GM20431 (cell line): ENCODE measurements around the gene RHOT1.
"Not testable (repeated sequence)": the region's sequence is repeated elsewhere in the genome, so short reads cannot be mapped to it uniquely, and the experiment has no call there.

Experiments
- in situ Hi-C: fragments of 300-500 bp; cut with MseI, MboI; formaldehyde crosslinking; loops from one replicate; pipeline ENCODE4 v1.15.0; 2020; ENCODE audit warnings: low sequenced_read_pairs; ENCODE audit not compliant: unreplicated experiment

Gene RHOT1

GRCh38 chr17:32142038-32142856, at the start of gene RHOT1:
Gene RHOT1 (plus strand): TSS chr17:32142502. CDS start chr17:32142693, 191 bp downstream.
- in situ Hi-C loops = loop anchor here (25.0 kb wide), 1 partner anchor 130 kb away; the partner anchor contains the start of gene LRRC37B

DNA sequence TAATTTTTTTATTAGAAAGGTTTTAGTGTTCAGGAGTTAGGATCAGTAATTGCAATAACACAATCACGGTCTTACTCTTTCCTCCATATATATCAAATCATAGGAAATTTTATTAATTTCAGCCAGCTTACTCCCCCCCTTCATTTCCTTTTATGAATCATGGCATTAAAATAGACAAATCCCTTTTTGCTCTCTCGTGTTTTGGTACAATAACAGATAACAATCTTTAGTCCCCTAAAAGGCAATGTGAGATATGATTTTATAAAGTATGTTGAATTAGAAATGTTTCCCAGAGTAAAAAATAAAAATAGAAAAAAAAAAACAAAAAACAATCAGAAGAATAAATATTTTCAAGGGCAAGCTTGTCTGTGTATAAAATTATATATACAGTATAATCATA, 42.6 kb upstream of the RHOT1 start:
- in situ Hi-C loops = no loop called here

- in situ Hi-C loops = not testable (repeated sequence)
Measured at GRCh38 chr17:32100323-32100722, 42.0 kb upstream of the RHOT1 start.

GRCh38 chr17:32100971-32101631, 41.2 kb upstream of the RHOT1 start:
- in situ Hi-C loops = no loop called here

DNA sequence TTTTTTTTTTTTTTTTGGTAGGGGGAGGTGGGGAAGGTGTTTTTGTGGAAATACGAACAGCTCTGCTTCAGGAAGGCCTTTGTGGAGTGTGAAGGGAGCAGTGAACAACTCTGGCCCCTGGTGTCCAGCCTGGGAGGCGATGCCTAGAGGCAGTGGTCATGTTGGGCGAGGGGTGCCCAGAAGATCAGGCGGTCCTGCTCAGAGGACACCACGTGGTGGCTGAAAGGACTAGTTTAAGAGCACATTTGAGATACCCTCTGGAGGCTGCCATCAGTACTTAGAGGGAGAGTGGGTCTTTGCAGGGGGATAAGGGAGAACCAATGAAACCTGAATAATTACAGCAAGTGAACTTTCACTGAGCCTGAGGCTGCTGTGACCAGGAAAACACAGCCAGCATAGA, 40.1 kb upstream of the RHOT1 start:
- in situ Hi-C loops = no loop called here

- in situ Hi-C loops = no loop called here
Measured at GRCh38 chr17:32102646-32103186, 39.6 kb upstream of the RHOT1 start.

- in situ Hi-C loops = no loop called here
Measured at GRCh38 chr17:32103476-32104113, 38.7 kb upstream of the RHOT1 start.

GRCh38 chr17:32104158-32104557, 38.1 kb upstream of the RHOT1 start:
- in situ Hi-C loops = no loop called here

GRCh38 chr17:32106471-32106981, 35.8 kb upstream of the RHOT1 start:
- in situ Hi-C loops = not testable (repeated sequence)

DNA sequence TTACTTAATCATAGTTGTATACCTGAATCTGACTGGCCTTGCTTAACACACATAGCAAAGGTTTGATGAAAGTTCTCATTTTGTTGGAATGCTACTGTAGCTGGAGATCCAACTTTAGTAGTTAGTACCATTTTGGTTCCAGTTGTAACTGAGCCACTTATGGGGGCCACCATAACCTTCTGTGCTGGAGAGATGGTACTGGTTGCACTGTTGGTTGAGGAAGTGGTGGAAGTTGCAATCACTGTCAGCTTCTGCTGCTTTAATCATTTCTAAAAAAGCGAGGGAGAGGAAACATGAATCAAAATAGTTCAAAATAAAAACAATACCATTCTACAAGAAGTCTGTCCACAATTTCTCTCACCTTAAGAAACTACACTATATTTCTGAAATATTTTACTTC, 35.1 kb upstream of the RHOT1 start:
- in situ Hi-C loops = not testable (repeated sequence)

GRCh38 chr17:32110596-32110995, 31.7 kb upstream of the RHOT1 start:
- in situ Hi-C loops = no loop called here

DNA sequence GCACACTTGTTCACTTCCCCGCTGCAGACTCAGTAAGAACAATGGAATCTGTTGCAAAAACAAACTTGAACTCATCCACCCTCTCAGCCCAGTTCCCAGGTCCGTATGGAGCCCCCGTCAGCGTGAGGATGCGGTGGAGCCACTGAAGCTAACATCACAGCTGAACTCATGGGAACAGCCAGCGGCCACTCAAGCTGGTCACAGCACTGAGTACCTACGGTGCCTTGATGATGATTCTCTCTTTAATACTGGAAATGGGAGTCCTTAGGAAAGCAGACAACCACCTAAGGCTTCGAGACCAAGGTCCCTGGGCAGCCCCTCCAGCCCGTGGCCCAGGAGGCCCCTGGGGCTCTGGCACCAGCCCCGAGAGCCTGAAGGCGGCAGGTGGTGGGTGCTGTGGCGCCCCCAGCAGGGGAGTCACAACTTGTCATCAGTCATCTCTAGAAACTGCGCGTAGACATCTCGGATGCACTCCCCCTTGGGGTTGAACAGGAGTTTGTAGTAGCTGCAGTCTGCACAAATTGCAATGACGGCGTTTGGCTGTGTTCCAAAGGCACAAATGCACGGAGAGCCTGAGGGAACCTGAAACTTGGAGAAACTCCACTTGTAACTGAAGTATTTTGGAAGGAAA, 31.0 kb upstream of the RHOT1 start:
- in situ Hi-C loops = no loop called here

DNA sequence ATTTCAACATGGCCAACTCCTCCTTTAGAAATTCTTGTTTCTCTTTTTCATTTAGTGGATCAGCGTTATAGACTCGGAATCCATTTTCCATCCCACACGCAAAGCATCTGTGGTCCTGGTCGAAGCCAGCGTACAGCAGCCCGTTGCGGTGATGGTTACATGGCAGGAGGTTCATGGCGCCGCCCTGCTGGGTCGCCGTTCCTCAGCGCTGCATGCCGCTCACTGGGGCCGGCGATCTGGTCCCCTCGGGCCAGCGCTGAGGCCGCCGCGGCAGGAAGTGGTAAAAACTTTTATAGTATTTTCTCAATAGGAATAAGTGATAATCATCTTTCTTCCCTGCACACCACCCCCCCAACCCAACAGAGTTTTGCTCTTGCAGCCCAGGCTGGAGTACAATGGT, 29.9 kb upstream of the RHOT1 start:
- in situ Hi-C loops = no loop called here

DNA sequence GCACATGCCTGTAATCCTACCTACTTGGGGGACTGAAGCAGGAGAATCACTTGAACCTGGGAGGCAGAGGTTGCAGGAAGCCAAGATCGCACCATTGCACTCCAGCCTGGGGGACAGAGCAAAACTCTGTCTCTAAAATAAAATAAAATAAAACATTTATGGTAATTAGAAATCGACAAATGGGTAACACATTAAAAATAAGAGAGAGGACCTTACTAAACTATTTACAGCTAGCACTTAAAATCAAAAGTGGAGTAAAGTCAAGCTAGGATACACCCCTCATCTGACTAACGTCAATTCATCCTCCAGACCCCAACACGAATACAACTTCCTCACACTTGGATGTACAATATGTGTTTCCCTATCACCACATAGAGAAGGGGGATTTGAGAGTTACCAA, 27.8 kb upstream of the RHOT1 start:
- in situ Hi-C loops = no loop called here

- in situ Hi-C loops = not testable (repeated sequence)
Measured at GRCh38 chr17:32115546-32115945, 26.8 kb upstream of the RHOT1 start.

GRCh38 chr17:32116937-32117336, 25.4 kb upstream of the RHOT1 start:
- in situ Hi-C loops = no loop called here

DNA sequence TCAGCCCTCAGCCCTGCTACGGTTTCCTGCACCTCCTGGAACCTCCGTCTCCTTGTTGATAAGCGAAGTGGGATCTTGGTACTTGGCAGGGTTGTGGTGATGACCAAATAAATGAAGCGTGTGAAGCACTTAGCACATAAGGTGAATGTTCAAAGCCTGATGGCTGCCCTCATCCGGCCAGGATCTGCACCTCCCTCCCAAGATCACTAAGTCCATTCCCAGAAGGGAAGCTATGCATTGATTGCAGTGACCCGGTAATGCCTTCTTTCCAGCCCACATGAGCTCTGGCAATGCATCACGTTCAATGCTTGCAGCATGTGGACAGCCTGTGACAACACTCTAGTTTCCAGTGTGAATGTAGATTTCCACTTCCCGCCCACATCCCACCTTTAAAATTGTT, 24.9 kb upstream of the RHOT1 start:
- in situ Hi-C loops = no loop called here

DNA sequence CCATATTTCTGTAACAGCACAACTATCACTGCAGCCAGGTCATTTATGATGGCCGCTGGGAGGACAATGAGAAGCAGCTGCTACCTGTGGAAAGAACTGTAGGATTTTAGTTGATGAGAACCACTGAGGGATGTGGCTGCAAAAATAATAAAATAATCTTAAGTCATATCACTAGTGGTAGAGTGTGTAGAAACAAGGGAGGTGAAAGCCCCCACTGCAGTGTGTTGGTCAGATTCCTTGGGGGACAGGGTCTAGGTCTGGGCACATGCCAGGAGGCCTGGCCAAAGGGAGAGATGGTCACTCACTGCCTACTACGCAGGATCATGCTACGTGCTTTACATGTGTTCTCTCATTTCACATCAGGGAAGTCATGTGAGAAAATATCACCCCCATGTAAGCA, 24.2 kb upstream of the RHOT1 start:
- in situ Hi-C loops = not testable (repeated sequence)

GRCh38 chr17:32118835-32119234, 23.5 kb upstream of the RHOT1 start:
- in situ Hi-C loops = no loop called here

DNA sequence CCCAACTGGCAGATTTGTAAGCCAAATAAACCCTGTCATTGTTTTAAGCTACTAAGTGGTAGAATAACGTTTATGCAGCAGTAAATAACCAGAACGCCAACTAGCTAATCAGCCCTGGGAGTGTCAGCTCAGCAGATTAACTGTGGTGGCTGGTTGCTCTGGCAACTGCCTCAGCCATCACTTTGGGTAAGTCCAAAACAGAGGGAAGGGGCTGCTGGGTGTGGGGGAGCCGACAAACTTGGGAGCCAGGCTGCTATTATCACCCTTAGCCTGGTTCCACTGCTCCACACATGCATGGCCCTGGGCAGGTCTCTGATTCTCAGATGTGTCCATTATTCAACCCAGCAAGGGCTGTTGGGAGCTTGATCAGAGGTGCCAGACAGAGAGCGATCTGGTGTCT, 22.2 kb upstream of the RHOT1 start:
- in situ Hi-C loops = no loop called here
